ENCODE data around the gene SCN9A. TPM values are rescaled to one million over a fixed set of nuclear protein-coding genes. Genes with fewer than 3 reads are reported as not detected.

The SCN9A gene
- total and polyA plus RNA-seq, 4 donors, result 1.5 to 46.4 (median 7.2) TPM

DNA sequence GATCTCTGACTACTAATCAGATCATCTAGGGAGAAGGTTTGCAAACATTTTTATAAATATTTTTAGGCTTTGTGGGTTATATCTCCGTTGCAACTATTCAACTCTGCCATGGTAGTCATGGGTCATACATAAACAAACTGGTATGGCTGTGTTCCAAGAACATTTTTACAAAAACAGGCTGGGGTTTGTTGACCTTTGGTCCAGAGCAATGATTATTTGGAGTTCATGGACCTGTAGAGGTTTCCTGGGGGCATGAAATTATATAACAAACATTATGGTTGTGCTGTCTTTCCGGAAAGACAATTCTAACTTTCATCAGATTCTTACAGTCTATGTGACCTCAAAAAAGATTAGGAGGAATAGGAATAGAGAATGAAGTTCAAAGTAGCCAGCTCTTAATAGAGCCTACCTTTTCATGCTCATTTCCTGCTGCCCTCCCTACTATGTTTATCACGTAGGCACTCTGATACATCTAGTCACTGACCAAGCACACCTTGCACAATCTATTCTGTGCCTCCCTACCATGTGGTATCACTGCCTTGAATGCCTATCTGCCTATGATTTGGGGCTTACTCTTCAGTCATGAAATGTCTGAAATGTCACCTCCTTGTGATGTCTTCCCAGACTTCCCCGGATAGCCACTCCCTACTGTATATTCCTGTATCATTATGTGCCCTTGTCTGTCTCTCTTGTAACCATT lies 145.6 kb downstream of the SCN9A start:
- Histone ChIP-seq H3K36me3 (ENCODE audit: control insufficient read depth in 4 of 4, insufficient read depth in 4 of 4, low read length in 4 of 4) (no peaks in the 10 kb centered on the region), H3K4me1 (ENCODE audit: control insufficient read depth in 5 of 5, insufficient read depth in 5 of 5, low read length in 5 of 5) (no peaks in the 10 kb centered on the region), H3K9me3 (ENCODE audit: control insufficient read depth in 4 of 4, insufficient read depth in 3 of 4, low read length in 3 of 4) (no peaks in the 10 kb centered on the region), H3K4me3 (no peak overlapping the region), H3K27me3 (ENCODE audit: control insufficient read depth in 3 of 3, insufficient read depth in 3 of 3, low read length in 2 of 3) (no peaks in the 10 kb centered on the region), H3K27ac (ENCODE audit: low read depth in 1 of 2, low read length in 1 of 2) (peak overlapping the region in 1 of 2 donors; percentile 15), H3K9ac (ENCODE audit: insufficient read depth in 1 of 2, low read length in 2 of 2) (no peak overlapping the region)
- TF ChIP-seq, protein P1, sequence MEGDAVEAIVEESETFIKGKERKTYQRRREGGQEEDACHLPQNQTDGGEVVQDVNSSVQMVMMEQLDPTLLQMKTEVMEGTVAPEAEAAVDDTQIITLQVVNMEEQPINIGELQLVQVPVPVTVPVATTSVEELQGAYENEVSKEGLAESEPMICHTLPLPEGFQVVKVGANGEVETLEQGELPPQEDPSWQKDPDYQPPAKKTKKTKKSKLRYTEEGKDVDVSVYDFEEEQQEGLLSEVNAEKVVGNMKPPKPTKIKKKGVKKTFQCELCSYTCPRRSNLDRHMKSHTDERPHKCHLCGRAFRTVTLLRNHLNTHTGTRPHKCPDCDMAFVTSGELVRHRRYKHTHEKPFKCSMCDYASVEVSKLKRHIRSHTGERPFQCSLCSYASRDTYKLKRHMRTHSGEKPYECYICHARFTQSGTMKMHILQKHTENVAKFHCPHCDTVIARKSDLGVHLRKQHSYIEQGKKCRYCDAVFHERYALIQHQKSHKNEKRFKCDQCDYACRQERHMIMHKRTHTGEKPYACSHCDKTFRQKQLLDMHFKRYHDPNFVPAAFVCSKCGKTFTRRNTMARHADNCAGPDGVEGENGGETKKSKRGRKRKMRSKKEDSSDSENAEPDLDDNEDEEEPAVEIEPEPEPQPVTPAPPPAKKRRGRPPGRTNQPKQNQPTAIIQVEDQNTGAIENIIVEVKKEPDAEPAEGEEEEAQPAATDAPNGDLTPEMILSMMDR (IDR thresholded peaks at IDR 0.05; ENCODE audit: control extremely low read depth, extremely low read depth), result no peak
- DNase-seq (no peak), ATAC-seq (ENCODE audit: insufficient read depth, low FRiP score) (peak; percentile 19)
- WGBS, 2 donors, result 60 to 72% methylated on average over 4 of the region's 4 CpGs

DNA sequence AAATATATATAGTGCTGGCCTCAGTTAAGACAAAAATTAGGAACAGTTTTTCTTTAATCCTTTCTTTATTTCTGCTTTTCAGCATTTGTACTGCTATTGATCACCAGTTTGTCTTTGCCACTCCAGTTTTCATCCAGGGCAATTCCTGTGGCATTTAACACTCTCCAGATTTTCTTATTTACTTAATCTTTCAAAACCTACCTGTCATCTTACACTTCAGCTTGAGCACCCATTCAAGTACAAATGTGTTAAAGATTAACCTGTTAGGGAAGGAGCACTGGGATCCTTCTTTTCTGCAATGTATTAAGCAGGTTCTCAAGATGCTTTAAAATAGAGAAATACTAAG lies 146.1 kb downstream of the SCN9A start:
- peak; percentile 13 for ATAC-seq (ENCODE audit: insufficient read depth, low FRiP score)
- no peak overlapping the region for H3K27ac ChIP-seq (ENCODE audit: low read depth in 1 of 2, low read length in 1 of 2)
- no peaks in the 10 kb centered on the region for H3K36me3 ChIP-seq (ENCODE audit: control insufficient read depth in 4 of 4, insufficient read depth in 4 of 4, low read length in 4 of 4)
- peak in 2 of 3 donors; percentile 56 to 73 for DNase-seq
- H3K9ac ChIP-seq (ENCODE audit: insufficient read depth in 1 of 2, low read length in 2 of 2), result no peak overlapping the region
- TF ChIP-seq, protein P1 (IDR thresholded peaks at IDR 0.05; ENCODE audit: control extremely low read depth, extremely low read depth), result no peak
- no peaks in the 10 kb centered on the region for H3K4me1 ChIP-seq (ENCODE audit: control insufficient read depth in 5 of 5, insufficient read depth in 5 of 5, low read length in 5 of 5)
- H3K9me3 ChIP-seq (ENCODE audit: control insufficient read depth in 4 of 4, insufficient read depth in 3 of 4, low read length in 3 of 4), result no peaks in the 10 kb centered on the region
- no peaks in the 10 kb centered on the region for H3K27me3 ChIP-seq (ENCODE audit: control insufficient read depth in 3 of 3, insufficient read depth in 3 of 3, low read length in 2 of 3)
- H3K4me3 ChIP-seq, result no peak overlapping the region

DNA sequence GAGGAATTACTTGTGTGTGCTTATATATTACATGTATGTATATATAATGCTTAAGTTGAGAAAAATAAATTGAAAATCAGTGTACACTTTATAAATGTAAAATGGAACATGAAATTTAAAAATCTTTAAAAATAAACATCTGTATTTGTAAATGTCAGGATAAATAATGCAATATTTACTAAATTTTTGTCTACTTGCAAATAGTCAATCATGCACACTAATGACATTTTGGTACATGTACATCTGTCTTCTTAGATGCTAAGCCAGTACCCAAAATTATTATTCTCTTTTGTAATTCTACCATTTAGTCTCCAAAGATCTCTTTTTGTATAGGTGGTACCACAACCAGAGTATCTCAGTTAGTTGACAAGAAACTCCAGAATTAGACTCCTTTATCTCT lies 151.5 kb downstream of the SCN9A start:
- ATAC-seq (ENCODE audit: insufficient read depth, low FRiP score) (no peak), DNase-seq (no peak)
- Histone ChIP-seq H3K27me3 (ENCODE audit: control insufficient read depth in 3 of 3, insufficient read depth in 3 of 3, low read length in 2 of 3) (no peaks in the 10 kb centered on the region), H3K36me3 (ENCODE audit: control insufficient read depth in 4 of 4, insufficient read depth in 4 of 4, low read length in 4 of 4) (no peaks in the 10 kb centered on the region), H3K9me3 (ENCODE audit: control insufficient read depth in 4 of 4, insufficient read depth in 3 of 4, low read length in 3 of 4) (no peaks in the 10 kb centered on the region), H3K27ac (ENCODE audit: low read depth in 1 of 2, low read length in 1 of 2) (no peak overlapping the region), H3K4me1 (ENCODE audit: control insufficient read depth in 5 of 5, insufficient read depth in 5 of 5, low read length in 5 of 5) (no peaks in the 10 kb centered on the region), H3K4me3 (no peak overlapping the region), H3K9ac (ENCODE audit: insufficient read depth in 1 of 2, low read length in 2 of 2) (no peak overlapping the region)
- TF ChIP-seq, protein P1 (IDR thresholded peaks at IDR 0.05; ENCODE audit: control extremely low read depth, extremely low read depth), result no peak

DNA sequence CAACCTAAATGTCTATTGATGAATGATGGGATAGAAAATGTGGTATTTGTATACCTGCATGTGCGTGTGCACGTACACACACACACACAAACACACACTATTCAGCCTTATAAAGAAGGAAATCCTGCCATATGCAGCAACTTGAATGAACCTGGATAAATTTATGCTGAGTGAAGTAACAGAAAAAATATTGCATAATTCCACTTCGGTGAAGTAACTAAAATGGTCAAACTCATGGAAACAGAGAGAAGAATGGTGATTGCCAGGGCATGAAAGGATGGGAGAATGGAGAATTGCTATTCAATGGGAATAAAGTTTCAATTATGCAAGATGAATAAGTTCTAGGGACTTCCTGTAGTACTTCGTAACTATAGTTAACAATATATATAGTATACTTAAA lies 152.4 kb downstream of the SCN9A start:
- H3K9ac ChIP-seq (ENCODE audit: insufficient read depth in 1 of 2, low read length in 2 of 2), result no peak overlapping the region
- H3K4me1 ChIP-seq (ENCODE audit: control insufficient read depth in 5 of 5, insufficient read depth in 5 of 5, low read length in 5 of 5), result no peaks in the 10 kb centered on the region
- TF ChIP-seq, protein P1 (IDR thresholded peaks at IDR 0.05; ENCODE audit: control extremely low read depth, extremely low read depth), result no peak
- no peak for DNase-seq
- H3K27me3 ChIP-seq (ENCODE audit: control insufficient read depth in 3 of 3, insufficient read depth in 3 of 3, low read length in 2 of 3), result no peaks in the 10 kb centered on the region
- H3K36me3 ChIP-seq (ENCODE audit: control insufficient read depth in 4 of 4, insufficient read depth in 4 of 4, low read length in 4 of 4), result no peaks in the 10 kb centered on the region
- ATAC-seq (ENCODE audit: insufficient read depth, low FRiP score), result no peak
- H3K27ac ChIP-seq (ENCODE audit: low read depth in 1 of 2, low read length in 1 of 2), result no peak overlapping the region
- WGBS, 2 donors, result 88% methylated on average over 4 of the region's 4 CpGs
- no peak overlapping the region for H3K4me3 ChIP-seq
- H3K9me3 ChIP-seq (ENCODE audit: control insufficient read depth in 4 of 4, insufficient read depth in 3 of 4, low read length in 3 of 4), result no peaks in the 10 kb centered on the region

Measured in lung (tissue), 12 donors.